ENCODE results near the gene KLF15.

KLF15 gene

GRCh38 chr3:126389112-126389793 is 32.0 kb upstream of the KLF15 start:
- DNase-seq = peak; percentile 52

GRCh38 chr3:126381966-126382365 is 24.8 kb upstream of the KLF15 start:
- no peak for DNase-seq

- DNase-seq = no peak
These were observed 23.0 kb upstream of the KLF15 start for GRCh38 chr3:126380011-126380768.

GRCh38 chr3:126378341-126378751 is 21.1 kb upstream of the KLF15 start:
- no peak for DNase-seq

- DNase-seq = no peak
These were observed 20.0 kb upstream of the KLF15 start for GRCh38 chr3:126377211-126377610.

GRCh38 chr3:126376444-126376843 is 19.2 kb upstream of the KLF15 start:
- no peak for DNase-seq

- no peak for DNase-seq
These were observed 18.7 kb upstream of the KLF15 start for GRCh38 chr3:126375835-126376331.

- DNase-seq = no peak
These were observed 16.7 kb upstream of the KLF15 start for GRCh38 chr3:126373682-126374601.

GRCh38 chr3:126373146-126373613 is 16.0 kb upstream of the KLF15 start:
- DNase-seq = no peak

- DNase-seq = no peak
These were observed 15.4 kb upstream of the KLF15 start for GRCh38 chr3:126372413-126373145.

GRCh38 chr3:126371096-126371705 is 14.0 kb upstream of the KLF15 start:
- no peak for DNase-seq

- DNase-seq = no peak
These were observed 13.4 kb upstream of the KLF15 start for GRCh38 chr3:126370606-126371005.

GRCh38 chr3:126370055-126370454 is 12.8 kb upstream of the KLF15 start:
- no peak for DNase-seq

GRCh38 chr3:126369490-126369889 is 12.3 kb upstream of the KLF15 start:
- no peak for DNase-seq

GRCh38 chr3:126367316-126367805 is 10.2 kb upstream of the KLF15 start:
- no peak for DNase-seq

- no peak for DNase-seq
These were observed 8.4 kb upstream of the KLF15 start for GRCh38 chr3:126365351-126366277.

GRCh38 chr3:126364731-126365301 is 7.6 kb upstream of the KLF15 start:
- no peak for DNase-seq

GRCh38 chr3:126364130-126364695 is 7.0 kb upstream of the KLF15 start:
- no peak for DNase-seq

GRCh38 chr3:126361211-126361610 is 4.0 kb upstream of the KLF15 start:
- no peak for DNase-seq

- DNase-seq = no peak
These were observed 3.5 kb upstream of the KLF15 start for GRCh38 chr3:126360714-126361060.
